ENCODE data around the gene SIDT1. TPM values are rescaled to one million over a fixed set of nuclear protein-coding genes. Genes with fewer than 3 reads are reported as not detected.

SIDT1 gene
- total and polyA plus RNA-seq, 2 donors (not counting 1 experiment from before 2014, with no cell fraction given): 53.2 to 84.4 TPM

DNA sequence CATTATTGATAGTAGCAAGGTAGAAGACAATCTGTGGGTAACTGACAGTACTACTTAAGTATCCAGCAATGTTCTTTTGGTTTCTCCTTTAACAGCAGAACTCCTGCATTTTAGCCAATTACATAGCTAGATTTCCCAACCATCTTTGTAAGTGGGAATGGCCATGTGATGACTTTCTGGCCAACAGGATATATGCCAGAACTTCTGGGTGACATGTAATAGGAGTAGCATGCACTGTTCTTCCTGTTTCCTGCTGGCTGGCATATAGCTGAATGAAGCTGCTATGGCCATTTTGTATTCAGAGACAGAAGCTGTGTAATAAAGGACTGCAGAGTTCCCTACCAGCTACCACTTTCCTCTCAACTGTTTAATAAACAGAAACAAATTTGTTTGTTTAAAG, 35.4 kb upstream of the SIDT1 start:
- Mint-ChIP-seq H3K4me1 (no peaks in the 10 kb centered on the region), H3K4me3 (no peak overlapping the region), H3K27me3 (no peaks in the 10 kb centered on the region), H3K9me3 (ENCODE audit: insufficient read depth) (no peaks in the 10 kb centered on the region), H3K27ac (no peak overlapping the region)
- Histone ChIP-seq H3K27ac (ENCODE audit: low read length in 2 of 2) (no peak overlapping the region), H3K9ac (ENCODE audit: low read length) (no peak overlapping the region), H3K4me3 (ENCODE audit: control extremely low read depth in 1 of 5, extremely low read depth in 1 of 5, insufficient read depth in 1 of 5, low read depth in 2 of 5, low read length in 4 of 5) (no peak overlapping the region), H3K36me3 (replicated peaks in 1 of 2; ENCODE audit: control extremely low read depth in 1 of 2, control insufficient read depth in 1 of 2, extremely low read depth in 1 of 2, insufficient read depth in 2 of 2, low read length in 1 of 2) (peaks cover 3 to 13% of the 10 kb centered on the region in 2 experiments), H2AFZ (ENCODE audit: insufficient read depth, low read depth, low read length, poor library complexity, severe bottlenecking) (no peak overlapping the region), H3K27me3 (replicated peaks in 1 of 4; ENCODE audit: control extremely low read depth in 1 of 4, control insufficient read depth in 3 of 4, insufficient read depth in 4 of 4, low read length in 3 of 4) (no peaks in the 10 kb centered on the region), H3K9me3 (ENCODE audit: control extremely low read depth in 1 of 3, control insufficient read depth in 2 of 3, insufficient read depth in 1 of 3, low read length in 2 of 3) (no peaks in the 10 kb centered on the region), H3K4me2 (replicated peaks; ENCODE audit: low read depth, low read length, poor library complexity, severe bottlenecking) (no peak overlapping the region), H4K20me1 (ENCODE audit: control insufficient read depth, insufficient read depth, low read length, poor library complexity, severe bottlenecking) (no peaks in the 10 kb centered on the region), H3K4me1 (ENCODE audit: control insufficient read depth in 2 of 2, insufficient read depth in 2 of 2, low read length in 2 of 2) (no peaks in the 10 kb centered on the region), H3K79me2 (ENCODE audit: control insufficient read depth, insufficient read depth, low read length) (no peaks in the 10 kb centered on the region)
- ATAC-seq (ENCODE audit: low read depth) (no peak), DNase-seq (no peak)
- POLR2A ChIA-PET: no interaction called here
- intact Hi-C loops (cut with micrococcal nuclease): loop anchor here (10.0 kb wide), 1 partner anchor 418 kb away; no protein-coding TSS in a partner anchor
- TF ChIP-seq EZH2 (IDR thresholded peaks at IDR 0.05; ENCODE audit: borderline replicate concordance, insufficient read depth, low read depth, low read length, poor library complexity, severe bottlenecking) (no peak), CTCF (IDR thresholded peaks at IDR 0.05) (no peak)
- CTCF ChIA-PET: interaction anchor here (0.8 to 8.3 kb wide), 17 partner anchors 9 to 416 kb away, joined by 3 to 238 read pairs (median 5); partner anchors contain the start of genes NAA50 and SPICE1

GRCh38 chr3:113498221-113499005, 33.9 kb upstream of the SIDT1 start:
- ATAC-seq (ENCODE audit: low read depth): no peak
- no peak overlapping the region for H3K9ac ChIP-seq (ENCODE audit: low read length)
- no peaks in the 10 kb centered on the region for H3K9me3 ChIP-seq (ENCODE audit: control extremely low read depth in 1 of 3, control insufficient read depth in 2 of 3, insufficient read depth in 1 of 3, low read length in 2 of 3)
- H3K4me2 ChIP-seq (replicated peaks; ENCODE audit: low read depth, low read length, poor library complexity, severe bottlenecking): no peak overlapping the region
- DNase-seq: no peak
- Mint-ChIP-seq H3K27me3 (no peaks in the 10 kb centered on the region), H3K9me3 (ENCODE audit: insufficient read depth) (no peaks in the 10 kb centered on the region), H3K27ac (no peak overlapping the region), H3K4me1 (no peaks in the 10 kb centered on the region), H3K4me3 (no peak overlapping the region)
- CTCF ChIA-PET: interaction anchor here (0.7 to 8.3 kb wide), 11 partner anchors 10 to 247 kb away, joined by 3 to 238 read pairs (median 5); partner anchors contain the start of gene SPICE1
- peaks cover 0 to 13% of the 10 kb centered on the region in 2 experiments for H3K36me3 ChIP-seq (replicated peaks in 1 of 2; ENCODE audit: control extremely low read depth in 1 of 2, control insufficient read depth in 1 of 2, extremely low read depth in 1 of 2, insufficient read depth in 2 of 2, low read length in 1 of 2)
- no peak overlapping the region for H3K4me3 ChIP-seq (ENCODE audit: control extremely low read depth in 1 of 5, extremely low read depth in 1 of 5, insufficient read depth in 1 of 5, low read depth in 2 of 5, low read length in 4 of 5)
- H4K20me1 ChIP-seq (ENCODE audit: control insufficient read depth, insufficient read depth, low read length, poor library complexity, severe bottlenecking): no peaks in the 10 kb centered on the region
- no peaks in the 10 kb centered on the region for H3K4me1 ChIP-seq (ENCODE audit: control insufficient read depth in 2 of 2, insufficient read depth in 2 of 2, low read length in 2 of 2)
- no peaks in the 10 kb centered on the region for H3K27me3 ChIP-seq (replicated peaks in 1 of 4; ENCODE audit: control extremely low read depth in 1 of 4, control insufficient read depth in 3 of 4, insufficient read depth in 4 of 4, low read length in 3 of 4)
- H3K79me2 ChIP-seq (ENCODE audit: control insufficient read depth, insufficient read depth, low read length): no peaks in the 10 kb centered on the region
- H2AFZ ChIP-seq (ENCODE audit: insufficient read depth, low read depth, low read length, poor library complexity, severe bottlenecking): no peak overlapping the region
- WGBS (ENCODE audit: insufficient coverage): 83% methylated on average over 1 of the region's 5 CpGs
- POLR2A ChIA-PET: interaction anchor here (0.7 kb wide), 1 partner anchor 482 kb away, joined by 6 read pairs; no protein-coding TSS in a partner anchor
- no peak overlapping the region for H3K27ac ChIP-seq (ENCODE audit: low read length in 2 of 2)
- TF ChIP-seq CTCF (IDR thresholded peaks at IDR 0.05): no peak
- no peak for TF ChIP-seq EZH2 (IDR thresholded peaks at IDR 0.05; ENCODE audit: borderline replicate concordance, insufficient read depth, low read depth, low read length, poor library complexity, severe bottlenecking)
- intact Hi-C loops (cut with micrococcal nuclease): loop anchor here (10.0 kb wide), 1 partner anchor 416 kb away; no protein-coding TSS in a partner anchor
